ENCODE measurements around the gene MUS81. TPM values are rescaled to one million over a fixed set of nuclear protein-coding genes. Genes with fewer than 3 reads are reported as not detected.
A peak's percentile ranks its signal among the peaks of the same experiment; 100 is the strongest.

The MUS81 gene
- total and polyA plus RNA-seq, 2 of the 13 experiments (the other 11 are each of a cell fraction or from before 2014, with no cell fraction given): 25.6 to 30.2 TPM

GRCh38 chr11:65873318-65874156, 13.3 kb downstream of the MUS81 start (continued):
- TF ChIP-seq ZNF816 (CRISPR knock-in tag; IDR thresholded peaks at IDR 0.05; ENCODE audit: borderline replicate concordance): peak; percentile 82
- TF ChIP-seq NR0B2 (CRISPR knock-in tag; IDR thresholded peaks at IDR 0.05): 0 out of 2 replicates have a peak, but pooled peaks have one; percentile 40
- TF ChIP-seq RFX1 (IDR thresholded peaks at IDR 0.05): no peak
- TF ChIP-seq ZNF687 (CRISPR knock-in tag; IDR thresholded peaks at IDR 0.05): peak; percentile 82
- peak; percentile 98 for TF ChIP-seq RXRA (CRISPR knock-in tag; IDR thresholded peaks at IDR 0.05)
- TF ChIP-seq HES4 (CRISPR knock-in tag; IDR thresholded peaks at IDR 0.05; ENCODE audit: borderline replicate concordance): no peak
- TF ChIP-seq JUNB (CRISPR knock-in tag; IDR thresholded peaks at IDR 0.05; ENCODE audit: borderline replicate concordance): no peak
- no peak for TF ChIP-seq ZNF17 (CRISPR knock-in tag; IDR thresholded peaks at IDR 0.05)
- TF ChIP-seq ZFAT (CRISPR knock-in tag; conservative IDR thresholded peaks at IDR 0.05): no peak
- TF ChIP-seq LBX2 (CRISPR knock-in tag; IDR thresholded peaks at IDR 0.05; ENCODE audit: borderline replicate concordance): 0 out of 2 replicates have a peak, but pooled peaks have one; percentile 9
- peak; percentile 21; the same call in 1 of the 2 replicates for TF ChIP-seq KDM1A (CRISPR knock-in tag; IDR thresholded peaks at IDR 0.05)
- TF ChIP-seq ISX (CRISPR knock-in tag; conservative IDR thresholded peaks at IDR 0.05): no peak
- TF ChIP-seq ZNF20 (CRISPR knock-in tag; IDR thresholded peaks at IDR 0.05): no peak
- no peak for TF ChIP-seq ZFP37 (CRISPR knock-in tag; IDR thresholded peaks at IDR 0.05; ENCODE audit: borderline replicate concordance)
- peak; percentile 68; the same call in 1 of the 2 replicates for TF ChIP-seq ZNF746 (CRISPR knock-in tag; IDR thresholded peaks at IDR 0.05)
- TF ChIP-seq ZNF251 (CRISPR knock-in tag; IDR thresholded peaks at IDR 0.05): no peak
- peak; percentile 35; the same call in 1 of the 2 replicates for TF ChIP-seq ZKSCAN1 (IDR thresholded peaks at IDR 0.05; ENCODE audit: low read length)
- TF ChIP-seq TFE3 (CRISPR knock-in tag; IDR thresholded peaks at IDR 0.05): peak; percentile 87; the same call in 1 of the 2 replicates
- peak in 1 of 2 experiments; percentile 31; a peak in 1 of 4 replicates for TF ChIP-seq ATF4 (CRISPR knock-in tag; IDR thresholded peaks at IDR 0.05)
- no peak for TF ChIP-seq PAF1 (CRISPR knock-in tag; IDR thresholded peaks at IDR 0.05)
- TF ChIP-seq ETV6 (CRISPR knock-in tag; conservative IDR thresholded peaks at IDR 0.05): no peak
- TF ChIP-seq HOXA3 (CRISPR knock-in tag; IDR thresholded peaks at IDR 0.05): peak; percentile 69

All from HepG2 (cell line).